GM12891 (cell line): ENCODE measurements around the gene POLR2F.

ENCODE experiments used
- POLR2A ChIP-seq: IDR thresholded peaks from 2 replicates; pipeline ENCODE4 v1.6.1; 2011; ENCODE audit warnings: low read depth, low read length, control low read depth
- POLR2AphosphoS5 ChIP-seq: IDR thresholded peaks from 2 replicates; pipeline ENCODE4 v1.6.1; 2011; ENCODE audit warnings: low read depth, low read length, control low read depth
- POU2F2 ChIP-seq: IDR thresholded peaks from 2 replicates; pipeline ENCODE4 v1.6.1; 2011; ENCODE audit warnings: low read depth, mild to moderate bottlenecking, control low read depth, low read length, moderate library complexity
- SPI1 ChIP-seq: IDR thresholded peaks from 2 replicates; pipeline ENCODE4 v1.6.1; 2011; ENCODE audit warnings: low read depth, low read length, control low read depth
- TAF1 ChIP-seq: IDR thresholded peaks from 2 replicates; pipeline ENCODE4 v1.6.1; 2011; ENCODE audit warnings: low read depth, low read length, control low read depth

DNA sequence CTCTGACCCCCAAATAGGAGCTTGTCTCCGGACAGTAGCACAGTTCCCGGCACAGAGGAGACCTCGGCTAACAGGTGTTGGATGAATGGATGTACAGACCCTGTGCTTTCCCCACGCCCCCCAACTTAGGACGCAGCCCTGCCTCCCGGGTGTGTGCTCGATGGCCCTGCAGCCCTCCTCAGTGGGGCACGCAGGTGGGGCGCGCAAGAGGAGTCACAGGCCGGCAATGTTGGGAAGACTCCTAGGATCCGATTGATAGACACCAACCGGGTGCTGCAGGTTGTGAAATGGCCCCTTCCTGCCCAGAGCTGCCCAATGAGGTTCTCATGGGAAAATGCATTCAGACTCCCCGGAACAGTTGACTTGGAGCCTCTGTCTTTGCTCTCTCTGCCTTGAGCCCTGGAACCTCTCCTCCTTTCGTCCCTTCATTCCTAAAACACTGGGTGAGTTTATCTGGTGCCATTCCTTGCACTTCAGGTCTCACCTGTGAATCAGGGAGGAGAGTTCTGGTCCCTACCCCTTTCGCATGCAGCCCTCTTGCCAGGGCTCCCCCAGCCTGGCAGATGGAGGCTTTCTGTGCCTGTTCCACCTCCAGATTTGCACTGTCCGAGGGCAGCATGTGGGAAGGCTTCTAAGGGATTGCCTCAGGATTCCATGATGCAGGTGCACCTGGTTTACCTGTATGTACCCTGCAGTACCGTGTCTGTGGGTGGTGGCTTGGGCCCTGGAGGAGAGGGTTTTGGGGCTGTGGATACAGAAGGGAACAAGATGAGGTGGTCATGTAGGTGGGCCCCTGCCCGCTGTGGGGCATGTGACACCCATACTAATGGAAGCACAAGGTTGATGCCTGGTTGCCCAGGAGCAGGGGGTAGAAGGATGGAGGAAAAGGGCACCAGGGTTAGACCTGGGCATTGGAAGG lies 46.2 kb upstream of the POLR2F start:
- TF ChIP-seq POLR2A (no peak), POLR2AphosphoS5 (no peak), TAF1 (no peak), SPI1 (no peak), POU2F2 (no peak)
